Left lobe of liver (tissue), 2 donors: ENCODE data around the gene GPR83. TPM values are rescaled to one million over a fixed set of nuclear protein-coding genes. Genes with fewer than 3 reads are reported as not detected.
"Not testable (repeated sequence)": the region's sequence is repeated elsewhere in the genome, so short reads cannot be mapped to it uniquely, and the experiment has no call there.

Experiments used
- ATAC-seq: fragments of 200-7000 bp; cut with Tn5 transposase; one replicate; pipeline ENCODE4 v1.9.1; 2020; ENCODE audit warnings: mild to moderate bottlenecking, moderate library complexity
- DNase-seq: peaks from one replicate; pipeline ENCODE4 v3.0.0-alpha.2; 2020; ENCODE audit warnings: low spot score
- total RNA-seq: library from RNA; stranded (reverse); gene quantifications from one replicate; pipeline ENCODE4 v1.2.1, GENCODE V29; 2021
- donor health status: DM: no; HTN: no; CAD: no; lungs with moderate emphysema.
- donor health status: DM: no; HTN: yes; CAD: no.

GPR83 gene
- total RNA-seq, result 0.28 TPM

DNA sequence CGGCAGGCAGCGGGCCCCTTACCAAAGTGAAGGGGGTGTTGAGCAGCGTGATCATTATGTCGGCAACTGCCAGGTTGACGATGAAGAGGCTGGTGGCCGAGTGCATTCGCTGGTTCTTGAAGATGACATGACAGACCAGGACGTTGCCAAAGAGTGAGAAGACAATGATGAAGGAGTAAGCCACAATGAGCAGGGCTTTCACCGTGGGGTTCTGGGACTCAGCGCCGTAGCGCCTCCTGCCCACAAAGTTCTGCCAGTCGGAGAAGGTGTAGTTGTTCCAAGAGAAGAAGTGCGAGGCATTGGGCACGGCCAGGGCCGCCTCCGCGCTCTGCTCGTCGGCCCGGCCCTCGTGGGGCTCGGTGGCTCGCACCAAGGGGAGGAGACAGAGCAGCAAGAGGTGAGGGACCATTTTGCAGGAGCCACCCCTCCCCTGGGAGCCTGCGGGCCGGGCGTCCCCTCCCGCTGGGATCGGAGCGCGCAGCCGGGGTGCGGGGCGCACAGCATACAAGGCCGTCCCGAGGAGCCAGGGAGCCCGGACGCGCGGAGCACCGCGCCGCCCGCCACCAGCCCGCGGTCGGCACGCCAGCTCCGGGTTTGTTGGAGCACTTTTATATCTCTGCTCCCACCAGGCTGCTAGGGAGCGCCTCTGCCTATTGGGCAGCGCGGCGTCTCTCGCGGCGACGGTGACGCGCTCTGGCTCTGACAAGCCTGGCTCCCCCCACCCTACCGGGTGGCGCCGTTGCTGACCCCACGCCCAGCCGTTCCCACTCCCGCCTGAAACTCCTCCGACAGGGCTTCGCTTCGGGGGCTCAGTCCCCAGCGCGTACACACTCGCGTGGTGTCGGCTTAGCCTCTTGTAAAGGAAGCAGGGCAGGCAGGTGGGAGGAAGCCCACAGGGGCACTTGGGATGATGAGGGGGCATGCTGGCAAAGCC is at the start of gene GPR83:
Gene GPR83 (minus strand): TSS at position 581 of the 934 bp plus-strand sequence. CDS start 172 bp downstream, at position 409.
- DNase-seq (no peak), ATAC-seq (peak; percentile 33)

DNA sequence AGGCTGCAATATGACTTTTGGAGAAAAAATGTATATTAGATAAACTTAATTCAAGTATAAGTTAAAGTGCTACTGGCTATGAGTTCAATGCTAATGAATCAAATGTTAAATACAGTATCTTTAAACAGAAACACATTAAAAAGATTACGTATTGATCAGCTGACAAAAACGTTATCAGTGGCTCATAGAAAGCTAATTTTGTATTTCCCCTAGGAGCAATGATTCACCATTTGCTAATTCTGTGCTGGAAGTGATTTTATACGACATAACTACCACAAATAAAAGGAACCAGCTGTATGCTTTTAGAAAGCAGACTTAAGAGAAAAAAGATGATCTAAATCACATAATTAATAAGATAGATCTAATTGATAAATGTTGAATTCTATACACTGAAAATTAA is 48.8 kb upstream of the GPR83 start:
- ATAC-seq (no peak), DNase-seq (no peak)

DNA sequence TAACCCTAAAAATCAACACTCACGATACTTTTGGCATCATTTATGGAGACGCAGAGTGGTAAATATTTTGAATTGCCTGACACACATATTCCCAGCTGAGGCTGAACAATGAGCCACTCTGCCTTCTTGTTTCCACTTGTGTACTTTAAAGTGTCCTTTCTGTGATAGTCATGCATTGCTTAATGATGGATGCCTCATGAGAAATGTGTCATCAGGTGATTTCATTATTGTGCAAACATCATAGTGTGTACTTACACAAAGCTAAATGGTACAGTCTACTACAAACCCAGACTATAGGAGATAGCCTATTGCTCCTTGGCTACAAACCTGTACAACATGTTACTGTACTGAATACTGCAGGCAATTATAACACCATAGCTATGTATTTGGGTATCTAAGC is 48.2 kb upstream of the GPR83 start:
- ATAC-seq (peak; percentile 69), DNase-seq (no peak)

DNA sequence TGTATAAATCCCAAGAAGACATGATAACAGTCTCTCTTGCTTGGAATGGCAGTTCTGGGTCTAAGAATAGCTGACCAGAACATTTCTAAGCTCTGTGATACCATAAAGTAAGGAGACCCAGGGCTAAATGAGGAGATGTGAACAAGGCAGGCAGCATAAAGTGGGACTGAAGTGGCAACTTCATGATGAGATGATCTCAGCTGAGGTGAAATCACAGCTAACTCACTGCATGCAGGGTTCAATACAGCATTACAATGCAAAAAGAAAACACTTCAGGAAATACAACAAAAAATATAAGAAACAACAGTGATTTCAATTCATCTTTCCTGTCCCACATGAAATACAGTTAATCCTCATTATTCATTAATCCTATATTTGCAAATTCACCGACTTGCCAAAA is 47.8 kb upstream of the GPR83 start:
- DNase-seq, result no peak
- no peak for ATAC-seq

DNA sequence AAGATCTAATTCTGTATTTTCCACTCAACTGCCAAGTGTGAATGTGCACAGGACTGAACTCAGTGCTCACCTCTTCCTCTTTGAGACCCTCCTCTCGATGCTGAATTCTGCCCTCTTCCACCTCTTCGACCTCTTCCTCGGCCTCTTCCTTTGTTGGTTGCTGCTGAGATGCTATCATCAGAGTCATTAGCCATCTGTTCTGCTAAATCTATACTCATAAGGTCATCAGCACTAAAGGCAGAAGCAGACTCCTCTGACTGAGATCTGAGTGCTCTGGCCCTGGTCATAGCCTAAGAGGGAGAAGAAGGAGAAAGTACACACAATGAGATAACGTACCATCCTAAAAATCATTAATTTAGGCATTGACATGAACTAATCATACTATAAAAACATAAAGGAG is 45.9 kb upstream of the GPR83 start:
- DNase-seq, result no peak
- no peak for ATAC-seq

DNA sequence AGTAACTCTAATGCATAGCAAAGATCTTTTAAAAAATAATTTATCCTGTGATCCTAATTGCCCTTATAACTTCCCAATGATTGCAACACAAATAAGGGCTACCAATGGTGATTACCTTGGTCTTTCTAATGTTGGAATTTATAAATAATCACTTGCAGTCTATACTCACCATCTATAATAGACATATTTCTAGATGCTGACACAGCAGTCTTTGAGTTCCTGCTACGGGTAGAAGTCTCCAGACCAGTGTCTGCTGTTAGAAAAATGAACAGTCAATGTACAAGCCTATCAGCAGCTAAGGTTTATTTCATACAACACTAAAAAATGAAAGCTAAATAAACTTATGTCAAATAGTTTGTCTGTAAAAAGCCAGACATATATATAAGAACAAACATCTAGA is 44.4 kb upstream of the GPR83 start:
- DNase-seq (no peak), ATAC-seq (no peak)

DNA sequence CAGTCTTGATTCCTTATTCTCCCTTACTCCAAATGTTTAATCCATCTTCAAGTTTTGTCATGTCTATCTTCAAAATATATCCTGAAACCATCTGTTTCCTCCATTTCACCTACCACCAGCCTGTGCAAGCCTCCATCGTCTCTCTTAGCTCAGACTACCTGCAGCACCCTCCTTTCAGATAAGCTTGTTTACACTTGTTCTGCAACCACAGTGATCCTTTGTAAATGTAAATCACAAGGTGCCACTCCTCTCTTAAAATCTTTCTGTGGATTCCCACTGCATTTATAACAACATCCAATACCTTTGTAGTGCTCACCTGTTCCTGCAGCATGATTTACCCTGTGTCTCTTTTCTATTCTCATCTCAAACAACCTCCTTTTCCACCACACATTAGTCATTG is 31.8 kb upstream of the GPR83 start:
- no peak for DNase-seq
- ATAC-seq, result no peak

DNA sequence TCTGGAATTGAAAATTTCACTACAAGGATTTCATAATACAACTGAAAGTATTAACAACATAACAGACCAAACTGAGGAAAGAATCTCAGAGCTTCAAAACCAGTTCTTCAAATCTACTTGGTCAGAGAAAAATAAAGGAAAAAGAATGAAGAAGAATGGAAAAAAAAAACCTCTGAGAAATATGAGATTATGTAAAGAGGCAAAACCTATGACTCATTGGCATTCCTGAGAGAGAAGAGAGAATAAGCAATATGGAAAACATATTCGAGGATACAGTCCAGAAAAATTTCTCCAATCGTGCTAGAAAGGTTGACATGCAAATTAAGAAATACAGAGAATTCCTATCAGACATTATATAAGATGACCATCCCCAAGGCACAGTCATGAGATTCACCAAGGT is 23.4 kb upstream of the GPR83 start:
- no peak for ATAC-seq

DNA sequence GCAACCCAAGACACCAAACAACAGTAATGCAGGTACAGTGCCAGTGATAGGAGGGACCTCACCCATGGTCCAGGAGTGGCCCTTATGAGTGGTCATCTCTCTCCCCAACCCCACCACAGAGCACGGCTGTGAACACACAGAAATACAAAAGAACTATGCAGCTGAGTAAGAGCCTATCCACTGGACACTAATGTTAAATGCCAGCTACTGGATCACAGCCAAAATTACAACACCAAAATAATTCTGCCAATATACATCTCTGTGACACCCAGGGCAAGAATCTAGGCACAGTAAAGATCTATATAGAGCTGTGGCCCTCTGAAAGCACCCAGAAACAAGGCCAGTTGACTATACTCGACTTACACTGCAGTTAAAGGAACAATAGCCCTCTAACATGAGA is 22.8 kb upstream of the GPR83 start:
- ATAC-seq (no peak), DNase-seq (no peak)

More for the DNA sequence above, 23.4 kb upstream of the GPR83 start:
- DNase-seq, result no peak

DNA sequence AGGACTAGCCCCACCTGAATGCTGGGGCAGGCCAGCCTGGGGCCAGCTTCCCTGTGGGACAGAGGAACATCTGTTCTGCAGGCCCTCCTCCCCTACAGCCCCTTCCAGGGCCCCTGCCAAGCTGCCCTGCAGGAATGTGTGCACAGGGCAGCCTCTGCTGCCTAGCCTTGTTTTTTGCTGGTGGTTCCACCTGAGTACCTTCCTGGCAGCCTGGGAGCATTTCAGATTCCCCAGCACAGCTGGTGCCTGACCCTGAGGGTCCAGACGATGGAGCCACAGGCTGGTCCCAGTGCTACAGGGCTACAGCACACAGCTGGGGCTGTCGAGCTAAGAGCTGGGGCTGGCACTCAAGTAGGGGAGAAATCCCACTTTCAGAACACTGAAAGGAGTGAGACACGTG is 22.3 kb upstream of the GPR83 start:
- no peak for ATAC-seq
- no peak for DNase-seq

DNA sequence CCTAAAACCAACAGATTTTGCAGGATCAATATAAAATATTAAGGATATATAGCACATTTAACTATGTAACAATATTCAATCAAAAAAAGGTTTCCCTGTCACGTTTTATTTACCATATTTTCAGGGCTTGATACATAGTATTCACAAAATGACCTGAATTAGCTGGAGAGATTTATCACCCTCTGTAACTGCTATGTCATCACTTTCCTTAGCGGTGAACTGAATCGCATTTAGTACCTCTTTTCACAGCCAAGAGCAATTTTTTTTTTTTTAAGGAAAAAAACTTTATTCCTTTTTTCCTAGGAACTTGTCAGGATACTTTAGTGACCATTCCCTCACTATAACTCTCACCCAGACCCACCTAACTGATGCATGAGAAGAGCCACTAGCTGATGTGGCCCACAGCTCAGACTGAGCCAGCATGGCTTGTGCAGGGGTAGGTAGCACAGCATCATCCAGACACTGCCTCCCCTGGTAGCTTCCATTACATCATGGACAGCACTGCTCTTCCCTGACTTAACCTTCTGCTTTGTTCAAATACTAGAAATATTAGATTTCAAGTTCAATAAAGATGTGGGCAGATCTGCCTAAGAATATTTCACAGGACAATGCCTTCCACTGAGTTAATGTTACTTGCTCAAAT is 17.0 kb upstream of the GPR83 start:
- ATAC-seq (no peak), DNase-seq (no peak)

DNA sequence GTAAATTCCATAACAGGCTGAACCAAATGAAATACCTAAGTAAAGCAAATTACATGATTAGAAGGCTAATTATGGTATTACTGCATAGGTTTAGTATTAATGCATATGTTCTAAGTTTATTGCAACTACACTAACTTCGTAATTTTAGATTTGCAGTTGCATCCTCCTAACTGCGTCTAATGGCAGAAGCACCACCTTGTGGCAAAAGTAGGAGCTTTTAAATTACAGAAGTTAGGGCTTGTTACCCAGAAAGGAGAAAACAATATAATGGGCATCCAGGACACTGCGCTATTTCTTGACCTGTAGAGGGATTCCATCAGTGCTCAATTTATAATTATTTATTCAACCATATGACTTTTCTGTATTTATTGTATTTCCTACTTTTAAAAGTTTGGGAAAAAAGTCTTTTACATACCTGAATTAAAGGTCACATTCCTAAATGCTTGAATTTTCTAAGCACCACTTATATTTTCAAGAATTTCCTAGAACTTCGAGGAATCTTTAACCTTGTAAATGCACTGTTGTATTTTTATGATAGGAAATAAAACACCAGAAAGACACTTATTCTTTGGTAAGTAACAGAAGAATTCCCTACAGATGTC is 16.3 kb upstream of the GPR83 start:
- ATAC-seq (peak; percentile 68), DNase-seq (no peak)

DNA sequence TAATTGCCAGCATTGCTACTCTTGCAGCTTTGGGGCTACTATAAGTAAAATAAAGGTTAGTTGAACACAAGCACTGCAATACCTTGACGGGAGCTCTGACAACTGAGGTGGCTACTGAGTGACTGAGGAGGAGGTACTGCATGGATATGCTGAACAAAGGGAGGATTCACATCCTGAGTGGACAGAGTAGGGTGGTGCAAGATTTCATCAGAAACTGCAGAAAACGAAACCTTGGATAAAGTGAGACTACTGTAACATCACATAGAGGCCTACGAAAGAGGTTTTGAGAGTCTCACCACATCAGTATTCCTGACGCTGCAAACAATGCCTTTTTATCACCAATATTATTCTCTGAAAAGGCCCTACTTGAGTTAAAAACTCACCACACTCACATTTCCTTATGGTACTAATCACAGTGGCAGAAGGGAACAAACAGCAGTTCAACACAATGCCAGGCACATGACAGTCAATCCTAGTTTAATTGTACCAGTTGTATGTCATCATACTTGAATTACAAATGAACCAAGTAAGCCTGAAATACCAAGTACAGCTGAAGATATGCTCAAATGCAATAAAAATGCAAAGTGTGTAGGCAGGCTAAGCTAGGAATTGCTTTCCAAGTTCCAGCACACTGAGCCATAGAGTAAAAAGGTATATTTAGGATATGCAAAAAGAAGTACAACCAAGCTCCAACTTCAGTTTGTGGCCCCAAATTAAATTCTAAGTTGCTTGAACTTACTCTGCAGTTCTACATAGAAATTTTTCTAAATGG is 4.0 kb upstream of the GPR83 start:
- ATAC-seq (no peak), DNase-seq (no peak)

DNA sequence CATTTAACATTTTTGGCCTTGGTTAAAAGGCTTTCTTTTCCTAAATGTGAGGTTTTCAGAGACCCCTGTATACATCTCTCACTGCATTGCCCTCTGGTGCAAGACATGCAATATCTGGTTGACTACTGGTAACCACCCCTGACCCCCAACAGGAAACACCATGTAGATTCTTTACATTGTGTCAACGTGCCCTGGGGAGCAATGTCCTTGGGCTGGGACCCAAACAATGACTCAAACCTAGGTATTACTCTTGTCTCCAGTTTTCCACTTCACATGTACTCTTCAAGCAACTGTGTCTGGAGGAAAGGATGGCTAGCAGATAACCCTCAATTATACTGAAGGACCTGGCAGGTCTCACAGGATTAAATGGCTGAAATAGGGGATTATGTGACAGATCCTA is 1.1 kb upstream of the GPR83 start:
- no peak for DNase-seq
- ATAC-seq, result no peak

DNA sequence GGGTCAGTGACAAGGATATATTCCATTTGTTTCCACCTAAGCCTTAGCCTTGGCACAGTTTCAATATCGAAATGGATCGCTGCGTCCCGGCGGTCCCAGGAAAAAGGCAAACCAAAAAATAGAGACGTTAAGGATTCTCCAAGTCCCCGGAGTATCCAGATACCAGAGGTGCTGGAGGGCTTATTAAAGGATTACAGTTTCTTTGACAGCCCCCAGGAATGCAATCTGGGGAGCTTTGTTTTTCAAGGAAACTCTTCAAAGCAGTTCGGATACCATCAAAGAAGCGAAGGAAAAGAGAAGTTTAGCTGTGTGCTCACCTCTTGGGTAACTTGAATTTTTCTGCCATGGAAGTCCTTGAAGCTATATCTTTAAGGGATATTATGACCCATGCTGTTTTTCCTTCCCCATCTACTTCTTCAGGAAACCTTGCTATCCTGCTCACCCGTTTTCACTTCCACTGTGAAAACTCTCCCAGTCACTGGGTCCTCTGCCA is 600 bp upstream of the GPR83 start:
- no peak for DNase-seq
- ATAC-seq, result no peak

DNA sequence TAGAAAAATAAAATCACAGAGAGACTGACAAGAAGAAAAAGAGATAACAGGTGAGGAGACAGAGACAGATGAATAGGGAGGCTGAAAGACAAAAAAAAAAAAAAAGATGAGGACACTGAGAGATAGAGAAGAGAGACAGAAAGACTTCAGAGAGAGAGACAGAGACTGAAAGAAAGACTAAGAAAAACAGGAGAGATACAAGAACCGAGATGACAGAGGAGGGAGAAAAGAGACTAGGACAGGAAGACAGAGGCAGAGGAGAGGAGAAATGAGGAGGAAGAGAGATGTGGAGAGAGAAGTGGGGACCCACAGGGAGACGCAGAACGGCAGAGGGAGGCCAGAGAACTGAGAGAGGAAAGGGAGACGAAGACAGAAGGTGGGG is 771 bp downstream of the GPR83 start:
- DNase-seq (no peak), ATAC-seq (no peak)

DNA sequence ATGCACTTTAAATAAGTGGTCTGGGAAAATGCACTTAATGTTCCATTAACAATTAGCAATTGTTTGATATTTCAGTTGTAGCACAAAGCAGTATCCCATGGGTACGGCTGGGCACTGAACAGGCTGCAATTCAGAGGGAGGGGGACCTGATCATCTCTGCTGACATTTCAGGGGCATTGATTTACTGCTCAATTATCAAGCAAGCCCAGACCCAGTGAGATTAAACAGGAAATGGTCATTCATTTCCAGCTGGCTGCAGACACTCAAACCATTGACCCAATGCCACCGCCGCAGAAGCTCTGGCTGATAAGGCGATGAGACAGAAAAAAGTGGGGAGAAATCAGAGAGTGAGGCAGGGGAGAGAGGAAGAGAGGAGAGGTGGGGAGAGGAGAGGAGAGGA is 1.2 kb downstream of the GPR83 start:
- no peak for ATAC-seq
- no peak for DNase-seq

DNA sequence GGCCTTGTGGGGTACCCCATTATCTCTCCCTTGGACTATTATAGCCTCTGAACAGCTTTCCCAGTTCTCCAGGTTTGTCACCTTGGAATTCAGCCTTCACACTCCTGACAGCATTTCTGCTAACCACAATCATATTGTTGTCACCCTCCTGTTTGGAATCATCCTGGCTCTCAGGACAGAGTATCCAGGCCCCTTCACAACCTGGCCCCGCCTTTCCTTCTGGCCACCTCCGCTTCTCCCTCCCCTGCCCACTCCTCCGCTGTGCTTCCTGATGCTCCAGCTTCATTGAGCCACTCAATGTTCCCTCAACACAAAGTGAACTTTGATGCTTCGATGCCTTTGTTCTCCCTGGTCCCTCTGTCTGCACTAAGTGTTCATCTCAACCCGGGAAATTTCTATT is 3.1 kb downstream of the GPR83 start:
- no peak for DNase-seq
- ATAC-seq, result no peak

DNA sequence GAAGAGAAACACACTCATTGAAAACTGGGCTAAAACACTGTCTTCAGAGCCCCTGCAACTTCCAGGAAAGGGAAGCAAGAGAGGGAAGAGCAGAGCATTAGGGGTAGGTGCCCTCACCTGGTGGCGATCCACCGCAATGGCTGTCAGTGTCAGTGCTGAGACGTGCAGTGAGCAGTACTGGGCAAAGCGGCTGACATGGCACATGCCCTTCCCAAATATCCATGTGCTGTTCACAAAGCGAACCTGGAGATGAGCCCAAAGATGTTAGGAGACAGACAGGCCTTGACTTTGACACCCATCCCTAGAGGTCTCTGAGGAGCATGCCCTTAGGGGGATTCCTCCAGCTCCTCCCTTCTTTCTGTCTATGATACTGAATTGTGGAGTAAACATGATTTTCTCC is 4.9 kb downstream of the GPR83 start:
- ATAC-seq, result no peak
- no peak for DNase-seq

DNA sequence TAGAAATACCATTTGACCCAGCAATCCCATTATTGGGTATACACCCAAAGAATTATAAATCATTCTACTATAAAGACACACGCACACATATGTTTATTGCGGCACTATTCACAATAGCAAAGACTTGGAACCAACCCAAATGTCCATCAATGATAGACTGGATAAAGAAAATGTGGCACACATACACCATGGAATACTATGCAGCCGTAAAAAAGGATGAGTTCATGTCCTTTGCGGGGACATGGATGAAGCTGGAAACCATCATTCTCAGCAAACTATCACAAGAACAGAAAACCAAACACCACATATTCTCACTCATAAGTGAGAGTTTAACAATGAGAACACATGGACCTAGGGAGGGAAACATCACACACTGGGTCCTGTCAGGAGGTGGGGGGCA is 9.3 kb downstream of the GPR83 start:
- ATAC-seq, DNase-seq: not testable (repeated sequence)

DNA sequence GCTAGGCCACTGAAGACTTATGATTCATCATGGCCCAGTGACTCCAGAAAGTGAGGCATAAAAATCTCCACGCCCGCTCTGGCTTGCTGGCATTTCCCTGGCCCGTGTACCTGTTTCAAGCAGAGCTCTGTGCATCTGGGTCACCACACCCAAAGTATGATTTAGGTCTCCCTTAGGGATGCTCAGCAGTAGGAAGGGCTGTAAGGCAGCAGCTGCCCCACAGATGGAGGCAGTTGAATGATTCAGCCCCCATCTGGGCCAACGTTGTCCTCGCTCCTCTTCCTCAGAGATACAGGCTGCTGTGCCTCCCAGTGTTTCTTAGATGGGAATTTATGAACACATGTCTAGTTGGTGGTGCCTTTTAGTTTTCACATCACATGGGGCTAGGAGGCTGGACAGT is 21.6 kb downstream of the GPR83 start:
- ATAC-seq (no peak), DNase-seq (no peak)
